Effector memory CD4-positive, alpha-beta T cell (primary cell): ENCODE data around the gene FIBCD1.

Experiments used
- DNase-seq, 3 donors: peaks; one replicate each; pipeline ENCODE4 v3.0.0-alpha.2; 2020
- H3K27ac ChIP-seq: 2 replicates; pipeline ENCODE4 v1.7.0; 2013; ENCODE audit warnings: mild to moderate bottlenecking, low read length, moderate library complexity; ENCODE audit not compliant: insufficient read depth, poor library complexity, severe bottlenecking
- H3K27me3 ChIP-seq: replicated peaks from 2 replicates; pipeline ENCODE4 v1.7.0; 2013; ENCODE audit warnings: mild to moderate bottlenecking, low read length; ENCODE audit not compliant: insufficient read depth, control insufficient read depth, poor library complexity, severe bottlenecking
- H3K36me3 ChIP-seq: 2 replicates; pipeline ENCODE4 v1.7.0; 2013; ENCODE audit warnings: mild to moderate bottlenecking, low read length, moderate library complexity; ENCODE audit not compliant: control insufficient read depth, insufficient read depth
- H3K4me1 ChIP-seq: 2 replicates; pipeline ENCODE4 v1.7.0; 2013; ENCODE audit warnings: low read length, mild to moderate bottlenecking; ENCODE audit not compliant: control insufficient read depth, insufficient read depth, poor library complexity, severe bottlenecking
- H3K4me3 ChIP-seq: 2 replicates; pipeline ENCODE4 v1.7.0; 2013; ENCODE audit warnings: low read length, low read depth, mild to moderate bottlenecking; ENCODE audit not compliant: insufficient read depth, poor library complexity, severe bottlenecking
- H3K9me3 ChIP-seq: 2 replicates; pipeline ENCODE4 v1.7.0; 2013; ENCODE audit warnings: mild to moderate bottlenecking, low read length, moderate library complexity; ENCODE audit not compliant: control insufficient read depth

FIBCD1 gene

GRCh38 chr9:130899051-130899748 is 39.8 kb downstream of the FIBCD1 start:
- Histone ChIP-seq H3K9me3 (no peaks in the 10 kb centered on the region), H3K4me3 (no peak overlapping the region), H3K36me3 (no peaks in the 10 kb centered on the region), H3K4me1 (no peaks in the 10 kb centered on the region), H3K27ac (no peak overlapping the region), H3K27me3 (no peaks in the 10 kb centered on the region)
- no peak for DNase-seq

DNA sequence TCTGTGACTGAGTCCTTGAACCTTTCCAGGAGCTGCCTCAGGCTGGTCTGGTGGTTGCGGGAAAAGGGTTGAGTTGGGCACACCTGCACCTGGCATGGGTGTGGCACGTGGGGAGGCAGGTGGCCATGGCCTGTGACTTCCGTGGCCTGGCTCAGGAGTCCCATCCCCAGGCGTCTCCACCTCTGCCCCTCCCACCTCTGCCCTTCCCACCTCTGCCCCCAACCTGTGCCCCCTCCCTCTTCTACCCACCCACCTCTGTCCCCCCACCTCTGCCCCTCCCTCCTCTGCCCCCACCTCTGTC is 40.5 kb downstream of the FIBCD1 start:
- no peak for DNase-seq
- Histone ChIP-seq H3K9me3 (no peaks in the 10 kb centered on the region), H3K4me3 (no peak overlapping the region), H3K27me3 (no peaks in the 10 kb centered on the region), H3K4me1 (no peaks in the 10 kb centered on the region), H3K27ac (no peak overlapping the region), H3K36me3 (no peaks in the 10 kb centered on the region)

- H3K27me3 ChIP-seq, result no peaks in the 10 kb centered on the region
- DNase-seq, result no peak
- no peaks in the 10 kb centered on the region for H3K36me3 ChIP-seq
- H3K4me1 ChIP-seq, result no peaks in the 10 kb centered on the region
- no peak overlapping the region for H3K4me3 ChIP-seq
- no peaks in the 10 kb centered on the region for H3K9me3 ChIP-seq
- no peak overlapping the region for H3K27ac ChIP-seq
Measured at GRCh38 chr9:130897848-130898551, 41.0 kb downstream of the FIBCD1 start.

DNA sequence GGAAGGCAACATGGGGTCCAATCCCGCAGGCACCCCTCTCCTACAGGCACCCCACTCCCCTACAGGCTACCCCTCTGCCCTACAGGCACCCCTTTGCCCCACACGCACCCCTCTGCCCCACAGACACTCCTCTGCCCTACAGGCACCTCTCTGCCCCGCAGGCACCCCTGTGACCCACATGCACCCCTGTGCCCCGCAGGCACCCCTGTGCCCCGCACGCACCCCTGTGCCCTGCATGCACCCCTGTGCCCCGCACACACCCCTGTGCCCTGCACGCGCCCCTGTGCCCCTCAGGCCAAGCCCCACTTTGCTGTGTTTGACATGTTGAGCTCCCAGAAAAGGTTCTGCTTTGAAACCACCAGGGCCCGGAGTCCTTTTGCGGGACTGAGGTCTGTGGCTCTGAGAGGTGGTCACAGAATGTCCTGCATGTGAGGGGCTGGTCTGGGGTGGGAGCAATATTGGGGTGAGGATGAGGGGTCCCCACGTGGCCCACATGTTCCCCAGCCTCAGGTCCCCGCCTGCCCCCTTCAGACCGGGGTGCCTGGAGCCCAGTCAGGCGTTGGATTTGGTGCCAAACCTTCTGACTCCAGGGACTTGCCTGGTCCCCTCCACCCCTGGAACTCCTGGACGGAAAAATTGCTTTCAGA is 41.8 kb downstream of the FIBCD1 start:
- Histone ChIP-seq H3K9me3 (no peaks in the 10 kb centered on the region), H3K27me3 (no peaks in the 10 kb centered on the region), H3K4me3 (no peak overlapping the region), H3K4me1 (no peaks in the 10 kb centered on the region), H3K27ac (no peak overlapping the region), H3K36me3 (no peaks in the 10 kb centered on the region)
- no peak for DNase-seq

GRCh38 chr9:130896233-130897014 is 42.6 kb downstream of the FIBCD1 start, which contains the start of gene QRFP:
TSS of gene QRFP (minus strand) at chr9:130896812. CDS start at chr9:130893838, 2,974 bp downstream.
- H3K27me3 ChIP-seq, result no peaks in the 10 kb centered on the region
- H3K4me1 ChIP-seq, result no peaks in the 10 kb centered on the region
- DNase-seq, result no peak
- H3K36me3 ChIP-seq, result no peaks in the 10 kb centered on the region
- H3K27ac ChIP-seq, result no peak within 1 kb of the TSS
- H3K9me3 ChIP-seq, result no peaks in the 10 kb centered on the region
- H3K4me3 ChIP-seq, result no peak within 1 kb of the TSS

DNA sequence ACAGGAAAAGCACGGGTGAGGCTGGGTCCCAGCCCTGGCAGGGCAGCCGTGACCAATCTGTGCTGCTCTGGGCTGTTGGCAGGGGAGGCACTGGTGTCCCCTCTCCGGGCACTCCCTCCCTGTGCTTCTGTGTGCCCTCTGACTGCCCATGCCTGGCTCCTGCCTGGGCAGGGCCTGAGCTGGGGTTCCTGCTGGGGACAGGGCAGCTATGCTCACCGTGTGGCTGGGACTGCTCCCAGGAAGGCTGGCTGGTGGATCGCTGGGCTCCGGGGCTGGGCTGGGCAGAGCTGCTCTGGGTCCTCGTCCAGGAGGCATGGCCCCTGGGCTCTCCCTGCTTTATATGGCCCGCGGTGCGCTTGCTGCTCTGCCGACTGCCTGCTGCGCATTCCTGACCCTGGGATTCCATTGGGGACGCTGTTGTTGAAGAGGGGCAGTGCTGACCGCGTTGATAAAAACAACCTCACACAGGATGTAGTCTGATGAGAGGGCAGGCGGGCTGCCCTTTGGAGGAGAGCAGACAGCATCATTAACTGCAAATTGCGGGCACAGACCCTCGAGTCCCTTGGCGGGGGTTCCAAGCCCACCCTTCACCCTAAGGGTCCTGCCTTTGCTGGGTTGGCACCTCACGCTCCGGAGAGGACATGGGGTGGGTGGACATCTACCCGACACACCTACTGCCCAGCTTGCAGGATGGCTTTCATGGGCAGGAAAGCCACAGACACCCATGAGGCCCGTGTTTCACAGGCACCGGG is 43.4 kb downstream of the FIBCD1 start:
- Histone ChIP-seq H3K9me3 (no peaks in the 10 kb centered on the region), H3K27ac (no peak overlapping the region), H3K4me3 (no peak overlapping the region), H3K4me1 (no peaks in the 10 kb centered on the region), H3K27me3 (no peaks in the 10 kb centered on the region), H3K36me3 (no peaks in the 10 kb centered on the region)
- no peak for DNase-seq

- no peaks in the 10 kb centered on the region for H3K9me3 ChIP-seq
- no peak for DNase-seq
- peaks cover 3% of the 10 kb centered on the region for H3K36me3 ChIP-seq
- H3K27ac ChIP-seq, result no peak overlapping the region
- no peak overlapping the region for H3K4me3 ChIP-seq
- no peaks in the 10 kb centered on the region for H3K27me3 ChIP-seq
- no peaks in the 10 kb centered on the region for H3K4me1 ChIP-seq
Measured at GRCh38 chr9:130895038-130895437, 44.0 kb downstream of the FIBCD1 start.

DNA sequence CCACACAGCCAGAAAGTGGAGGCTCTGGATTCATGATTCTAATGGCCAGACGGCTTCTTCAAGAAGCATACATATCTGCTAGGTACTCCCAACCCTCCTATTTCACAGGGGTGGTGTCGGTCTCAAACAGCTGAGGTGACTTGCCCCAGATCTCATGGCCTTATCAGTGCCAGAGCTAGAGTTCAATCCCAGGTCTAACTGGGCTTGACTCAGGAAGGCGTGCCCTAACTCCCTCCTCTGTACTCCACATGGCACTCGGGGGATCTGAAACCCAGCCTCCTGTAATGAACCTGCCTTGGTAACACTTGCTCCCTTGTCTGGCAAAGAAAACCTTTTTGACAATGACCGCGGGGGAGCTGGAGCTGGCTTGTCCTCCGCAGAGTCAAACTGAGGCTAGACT is 44.5 kb downstream of the FIBCD1 start:
- Histone ChIP-seq H3K27ac (no peak overlapping the region), H3K27me3 (no peaks in the 10 kb centered on the region), H3K4me3 (no peak overlapping the region), H3K4me1 (no peaks in the 10 kb centered on the region), H3K9me3 (no peaks in the 10 kb centered on the region), H3K36me3 (peaks cover 4% of the 10 kb centered on the region)
- DNase-seq, result no peak

GRCh38 chr9:130893341-130894101 is 45.5 kb downstream of the FIBCD1 start:
- H3K27ac ChIP-seq, result no peak overlapping the region
- no peak overlapping the region for H3K4me3 ChIP-seq
- no peaks in the 10 kb centered on the region for H3K9me3 ChIP-seq
- H3K36me3 ChIP-seq, result peaks cover 7% of the 10 kb centered on the region
- no peaks in the 10 kb centered on the region for H3K27me3 ChIP-seq
- DNase-seq, result no peak
- no peaks in the 10 kb centered on the region for H3K4me1 ChIP-seq
